Astrocyte of the cerebellum (primary cell): Measurements from ENCODE around the gene FBN3.
"Not testable (repeated sequence)": the region's sequence is repeated elsewhere in the genome, so short reads cannot be mapped to it uniquely, and the experiment has no call there.

Experiments
- DNase-seq: peaks from one replicate; pipeline ENCODE4 v3.0.0-alpha.2; 2011; ENCODE audit warnings: low read depth
- H3K4me3 ChIP-seq: 2 replicates; pipeline ENCODE4 v1.5.1; 2011; ENCODE audit warnings: mild to moderate bottlenecking, low read depth, low read length, moderate library complexity
- in situ Hi-C: cut with HindIII; loops from 2 replicates; pipeline ENCODE4 v1.10.0; 2017; ENCODE audit warnings: low sequenced_read_pairs
- TF ChIP-seq, protein P1 (sequence below): IDR thresholded peaks from 2 replicates; pipeline ENCODE4 v1.5.1; 2012; ENCODE audit warnings: low read length, low read depth, moderate library complexity, mild to moderate bottlenecking; ENCODE audit errors: missing control alignments

FBN3 gene

DNA sequence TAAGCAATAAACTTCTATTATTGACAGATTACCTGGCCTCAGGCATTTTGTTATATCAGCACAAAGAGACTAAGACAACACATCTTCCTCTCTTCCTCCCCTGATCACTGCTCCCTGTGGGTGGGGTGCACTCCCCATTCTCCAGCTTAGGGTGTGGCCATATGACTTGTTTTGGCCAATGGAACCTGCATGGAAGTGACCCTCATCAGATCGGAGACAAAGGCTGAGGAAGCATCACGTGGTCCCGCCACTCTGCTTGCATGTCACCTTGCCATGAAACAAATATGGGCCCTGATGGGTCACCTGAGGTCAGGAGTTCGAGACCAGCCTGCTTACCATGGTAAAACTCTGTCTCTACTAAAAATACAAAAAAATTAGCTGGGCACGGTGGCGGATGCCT lies 110.6 kb downstream of the FBN3 start:
- TF ChIP-seq, protein P1, sequence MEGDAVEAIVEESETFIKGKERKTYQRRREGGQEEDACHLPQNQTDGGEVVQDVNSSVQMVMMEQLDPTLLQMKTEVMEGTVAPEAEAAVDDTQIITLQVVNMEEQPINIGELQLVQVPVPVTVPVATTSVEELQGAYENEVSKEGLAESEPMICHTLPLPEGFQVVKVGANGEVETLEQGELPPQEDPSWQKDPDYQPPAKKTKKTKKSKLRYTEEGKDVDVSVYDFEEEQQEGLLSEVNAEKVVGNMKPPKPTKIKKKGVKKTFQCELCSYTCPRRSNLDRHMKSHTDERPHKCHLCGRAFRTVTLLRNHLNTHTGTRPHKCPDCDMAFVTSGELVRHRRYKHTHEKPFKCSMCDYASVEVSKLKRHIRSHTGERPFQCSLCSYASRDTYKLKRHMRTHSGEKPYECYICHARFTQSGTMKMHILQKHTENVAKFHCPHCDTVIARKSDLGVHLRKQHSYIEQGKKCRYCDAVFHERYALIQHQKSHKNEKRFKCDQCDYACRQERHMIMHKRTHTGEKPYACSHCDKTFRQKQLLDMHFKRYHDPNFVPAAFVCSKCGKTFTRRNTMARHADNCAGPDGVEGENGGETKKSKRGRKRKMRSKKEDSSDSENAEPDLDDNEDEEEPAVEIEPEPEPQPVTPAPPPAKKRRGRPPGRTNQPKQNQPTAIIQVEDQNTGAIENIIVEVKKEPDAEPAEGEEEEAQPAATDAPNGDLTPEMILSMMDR = no peak
- in situ Hi-C loops = no loop called here
- H3K4me3 ChIP-seq = no peak overlapping the region
- DNase-seq = no peak

DNA sequence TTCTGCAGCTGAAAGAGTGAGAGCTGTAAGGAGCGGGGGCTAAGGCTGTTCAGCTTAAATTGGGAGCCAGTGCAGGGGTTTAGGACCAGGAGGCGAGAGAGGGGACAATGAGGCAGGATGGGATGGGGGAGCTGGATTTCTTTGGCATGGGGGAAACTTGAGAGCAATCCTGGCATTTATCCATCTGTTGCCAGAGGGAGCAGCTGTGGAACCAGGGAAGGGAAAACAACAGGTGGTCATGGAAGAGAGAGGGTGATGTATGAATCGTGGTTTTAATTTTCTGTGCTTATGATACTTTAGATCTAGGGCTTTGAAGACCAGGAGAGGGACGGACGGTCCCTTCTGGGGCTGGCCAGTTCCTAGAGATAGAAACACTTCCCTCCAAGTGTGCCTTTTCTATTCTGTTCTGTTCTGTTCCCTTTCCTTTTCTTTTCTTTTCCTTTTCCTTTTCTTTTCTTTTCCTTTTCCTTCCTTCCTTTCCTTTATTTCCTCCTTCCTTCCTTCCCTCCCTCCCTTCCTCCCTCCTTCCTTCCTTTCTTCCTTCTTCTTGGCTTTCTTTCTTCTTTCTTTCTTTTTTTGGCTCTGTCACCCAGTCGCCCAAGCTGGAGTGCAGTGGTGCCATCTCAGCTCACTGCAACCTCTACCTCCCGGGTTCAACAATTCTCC lies 112.8 kb downstream of the FBN3 start:
- in situ Hi-C loops = no loop called here
- no peak overlapping the region for H3K4me3 ChIP-seq
- no peak for DNase-seq
- TF ChIP-seq, protein P1 = no peak

DNA sequence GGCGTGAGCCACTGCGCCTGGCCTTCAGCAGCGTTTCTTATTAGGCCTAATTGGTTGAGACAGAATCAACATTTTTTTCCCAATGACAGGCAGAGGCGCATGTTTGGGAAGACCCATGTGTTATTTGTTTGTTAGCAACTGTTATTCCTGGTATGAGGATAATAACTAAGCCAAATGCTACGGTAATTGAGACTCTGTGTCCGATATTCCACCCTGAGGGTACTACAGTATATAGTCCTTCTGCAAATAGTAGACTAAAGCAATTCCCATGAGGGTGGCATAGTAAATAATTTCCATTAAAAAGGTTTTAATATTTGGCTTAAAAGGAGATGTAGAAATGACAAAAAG lies 115.2 kb downstream of the FBN3 start:
- TF ChIP-seq, protein P1 = no peak
- no peak for DNase-seq
- in situ Hi-C loops = no loop called here
- no peak overlapping the region for H3K4me3 ChIP-seq

DNA sequence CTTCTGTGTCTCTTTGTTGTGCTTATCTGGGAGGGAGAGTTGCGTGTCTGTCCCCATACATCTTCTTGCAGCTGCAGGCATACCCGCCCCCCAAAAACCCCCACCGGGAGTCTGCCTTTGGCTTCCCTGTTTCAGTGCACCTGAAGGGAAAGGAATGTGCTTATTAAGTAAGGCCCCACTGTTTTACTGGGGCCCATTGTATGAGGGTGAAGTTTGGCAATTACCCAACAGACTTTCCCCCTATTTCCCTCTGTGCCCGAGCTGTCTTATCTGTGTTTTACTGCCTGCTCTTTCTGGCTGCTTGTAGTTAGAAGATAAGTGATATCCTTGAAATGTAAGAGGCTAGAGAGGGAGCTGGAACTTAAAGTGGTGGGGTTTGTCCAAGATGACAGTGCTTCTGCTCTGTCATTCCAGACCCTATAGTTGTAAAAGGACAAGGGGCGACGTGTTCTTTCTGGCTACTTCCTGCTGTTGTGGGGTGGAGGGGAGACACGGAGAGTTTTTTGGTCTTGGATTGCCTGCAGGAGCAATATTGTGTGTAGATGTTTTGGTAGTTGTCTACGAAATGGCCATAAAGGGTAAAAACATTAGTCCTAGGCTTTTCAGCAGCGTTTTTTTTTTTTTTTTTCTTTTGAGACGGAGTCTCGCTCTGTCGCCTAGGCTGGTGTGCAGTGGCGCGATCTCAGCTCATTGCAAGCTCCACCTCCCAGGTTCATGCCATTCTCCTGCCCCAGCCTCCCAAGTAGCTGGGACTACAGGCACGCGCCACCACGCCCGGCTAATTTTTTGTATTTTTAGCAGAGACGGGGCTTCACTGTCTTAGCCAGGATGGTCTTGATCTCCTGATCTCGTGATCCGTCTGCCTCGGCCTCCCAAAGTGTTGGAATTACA lies 115.9 kb downstream of the FBN3 start:
- H3K4me3 ChIP-seq, in situ Hi-C loops, DNase-seq: not testable (repeated sequence)

DNA sequence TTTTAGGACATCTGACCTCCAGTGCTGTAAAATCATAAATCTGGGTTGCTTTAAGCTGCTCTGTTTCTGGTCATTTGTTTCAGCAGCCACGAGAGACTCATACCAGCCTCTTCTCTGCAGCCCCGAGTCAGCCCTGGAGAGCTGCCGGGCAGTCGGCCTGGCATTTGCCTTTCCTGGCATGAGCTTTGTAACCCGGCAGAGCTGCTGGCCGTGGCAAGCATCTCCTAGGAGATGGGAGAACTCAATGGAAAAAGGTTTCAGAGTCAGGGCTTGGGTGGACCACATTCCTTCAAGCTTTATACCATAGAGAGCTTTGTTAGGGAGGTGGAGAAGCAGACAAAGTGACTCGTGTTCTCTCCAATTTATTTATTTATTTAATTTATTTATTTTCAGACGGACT lies 118.4 kb downstream of the FBN3 start:
- DNase-seq = no peak
- no peak overlapping the region for H3K4me3 ChIP-seq
- TF ChIP-seq, protein P1 = no peak
- in situ Hi-C loops = no loop called here

DNA sequence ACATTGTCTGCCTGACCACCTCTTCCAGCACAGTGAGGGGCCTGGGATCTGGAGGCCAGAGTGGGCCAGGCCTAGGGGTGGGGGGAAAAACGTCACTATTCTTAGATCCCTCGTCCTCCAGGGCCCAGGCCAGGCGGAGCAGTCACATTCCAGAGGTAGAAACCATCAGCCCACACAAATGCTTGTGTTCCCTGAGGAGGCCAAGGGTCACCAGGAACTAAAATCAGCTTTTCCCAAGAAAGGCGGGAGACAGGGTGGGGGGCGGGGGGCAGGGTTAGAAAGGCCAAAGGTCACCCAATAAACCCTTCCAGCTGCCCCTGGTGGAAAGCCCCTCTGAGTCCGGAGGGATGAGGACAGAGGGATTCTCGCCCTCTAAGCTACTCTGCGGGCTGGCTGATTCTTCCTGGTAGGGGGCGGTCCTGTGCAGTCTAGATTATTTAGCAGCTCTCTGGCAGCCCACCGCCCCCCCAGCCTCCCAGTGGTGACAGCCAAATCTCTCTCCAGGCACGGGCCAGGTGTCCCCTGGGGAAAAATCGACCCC lies 120.4 kb downstream of the FBN3 start:
- TF ChIP-seq, protein P1 = no peak
- no peak overlapping the region for H3K4me3 ChIP-seq
- in situ Hi-C loops = loop anchor here (5.0 kb wide), 1 partner anchor 43 kb away; no protein-coding TSS in a partner anchor
- DNase-seq = no peak

DNA sequence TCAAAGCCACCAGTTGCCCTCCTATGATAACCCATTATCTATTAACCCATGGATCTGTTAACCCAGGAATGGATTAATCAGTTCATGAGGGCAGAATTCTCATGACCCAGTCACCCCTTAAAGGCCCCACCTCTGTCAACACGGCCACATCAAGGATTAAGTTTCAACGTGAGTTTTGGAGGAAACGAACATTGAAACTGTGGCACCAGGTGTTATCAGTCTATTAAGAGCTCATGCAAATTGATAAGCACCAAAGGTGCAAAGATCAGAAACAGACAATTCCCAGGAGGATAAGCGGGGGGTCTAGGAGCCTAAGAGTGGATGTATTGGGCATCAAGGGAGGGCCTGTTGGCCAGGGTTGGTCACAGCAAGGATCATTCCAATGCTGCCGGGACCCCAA lies 124.1 kb downstream of the FBN3 start:
- in situ Hi-C loops = loop anchor here (5.0 kb wide), 1 partner anchor 47 kb away; no protein-coding TSS in a partner anchor
- TF ChIP-seq, protein P1 = no peak
- H3K4me3 ChIP-seq = no peak overlapping the region
- DNase-seq = no peak

DNA sequence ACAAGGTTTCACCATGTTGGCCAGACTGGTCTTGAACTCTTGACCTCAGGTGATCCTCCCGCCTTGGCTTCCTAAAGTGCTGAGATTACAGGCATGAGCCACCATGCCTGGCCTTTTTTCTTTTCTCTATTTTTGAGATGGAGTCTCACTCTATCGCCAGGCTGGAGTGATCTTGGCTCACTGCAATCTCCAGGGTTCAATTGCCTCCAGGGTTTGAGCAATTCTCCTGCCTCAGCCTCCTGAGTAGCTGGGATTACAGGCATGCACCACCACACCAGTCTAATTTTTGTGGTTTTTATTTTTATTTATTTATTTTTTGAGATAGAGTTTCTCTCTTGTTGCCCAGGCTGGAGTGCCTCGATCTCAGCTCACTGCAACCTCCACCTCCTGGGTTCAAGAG lies 125.1 kb downstream of the FBN3 start:
- DNase-seq, in situ Hi-C loops, H3K4me3 ChIP-seq: not testable (repeated sequence)
